ENCODE data around the gene CD8B.

CD8B gene

DNA sequence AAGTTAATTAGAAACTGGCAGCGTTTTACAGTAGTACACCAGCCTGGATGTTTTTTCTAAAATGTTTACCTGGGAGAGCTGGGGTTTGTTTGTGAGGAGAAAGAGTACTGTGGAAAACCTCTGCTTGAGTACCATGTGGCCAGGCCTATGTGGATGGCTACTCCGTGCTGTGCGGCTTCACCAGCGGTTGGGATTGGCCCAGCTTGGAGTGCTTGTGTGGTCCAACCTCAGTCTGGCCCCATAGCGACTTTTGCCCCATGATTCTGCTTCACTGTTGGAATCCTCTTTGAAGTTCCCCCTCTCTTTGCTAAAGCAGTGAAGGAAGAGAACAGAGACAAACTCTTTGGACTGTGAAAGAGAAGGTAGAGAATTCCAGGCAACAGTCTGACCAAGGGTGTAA, 86.8 kb downstream of the CD8B start:
- no peak overlapping the region for H3K4me3 ChIP-seq (ENCODE audit: low read length)
- TF ChIP-seq, protein P1, sequence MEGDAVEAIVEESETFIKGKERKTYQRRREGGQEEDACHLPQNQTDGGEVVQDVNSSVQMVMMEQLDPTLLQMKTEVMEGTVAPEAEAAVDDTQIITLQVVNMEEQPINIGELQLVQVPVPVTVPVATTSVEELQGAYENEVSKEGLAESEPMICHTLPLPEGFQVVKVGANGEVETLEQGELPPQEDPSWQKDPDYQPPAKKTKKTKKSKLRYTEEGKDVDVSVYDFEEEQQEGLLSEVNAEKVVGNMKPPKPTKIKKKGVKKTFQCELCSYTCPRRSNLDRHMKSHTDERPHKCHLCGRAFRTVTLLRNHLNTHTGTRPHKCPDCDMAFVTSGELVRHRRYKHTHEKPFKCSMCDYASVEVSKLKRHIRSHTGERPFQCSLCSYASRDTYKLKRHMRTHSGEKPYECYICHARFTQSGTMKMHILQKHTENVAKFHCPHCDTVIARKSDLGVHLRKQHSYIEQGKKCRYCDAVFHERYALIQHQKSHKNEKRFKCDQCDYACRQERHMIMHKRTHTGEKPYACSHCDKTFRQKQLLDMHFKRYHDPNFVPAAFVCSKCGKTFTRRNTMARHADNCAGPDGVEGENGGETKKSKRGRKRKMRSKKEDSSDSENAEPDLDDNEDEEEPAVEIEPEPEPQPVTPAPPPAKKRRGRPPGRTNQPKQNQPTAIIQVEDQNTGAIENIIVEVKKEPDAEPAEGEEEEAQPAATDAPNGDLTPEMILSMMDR (IDR thresholded peaks at IDR 0.05; ENCODE audit: insufficient read depth, low read depth, low read length, missing control alignments) = no peak
- DNase-seq (ENCODE audit: low read depth) = no peak

DNA sequence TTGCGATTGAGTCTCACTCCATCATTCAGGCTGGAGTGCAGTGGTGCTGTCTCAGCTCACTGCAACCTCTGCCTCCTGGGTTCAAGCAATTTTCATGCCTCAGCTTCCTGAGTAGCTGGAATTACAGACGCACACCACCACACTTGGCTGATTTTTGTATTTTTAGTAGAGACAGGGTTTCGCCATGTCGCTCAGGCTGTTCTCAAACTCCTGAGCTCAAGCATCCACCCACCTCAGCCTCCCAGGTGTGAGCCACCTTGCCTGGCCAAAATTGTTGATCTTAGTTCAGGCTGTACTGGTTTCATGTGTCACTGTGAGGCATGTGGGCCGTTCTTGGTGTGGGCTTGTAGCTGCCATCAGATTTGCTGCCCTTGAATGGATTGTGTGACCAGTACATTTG, 89.1 kb downstream of the CD8B start:
- H3K4me3 ChIP-seq (ENCODE audit: low read length) = no peak overlapping the region
- no peak for DNase-seq (ENCODE audit: low read depth)
- TF ChIP-seq, protein P1 (IDR thresholded peaks at IDR 0.05; ENCODE audit: insufficient read depth, low read depth, low read length, missing control alignments) = no peak

DNA sequence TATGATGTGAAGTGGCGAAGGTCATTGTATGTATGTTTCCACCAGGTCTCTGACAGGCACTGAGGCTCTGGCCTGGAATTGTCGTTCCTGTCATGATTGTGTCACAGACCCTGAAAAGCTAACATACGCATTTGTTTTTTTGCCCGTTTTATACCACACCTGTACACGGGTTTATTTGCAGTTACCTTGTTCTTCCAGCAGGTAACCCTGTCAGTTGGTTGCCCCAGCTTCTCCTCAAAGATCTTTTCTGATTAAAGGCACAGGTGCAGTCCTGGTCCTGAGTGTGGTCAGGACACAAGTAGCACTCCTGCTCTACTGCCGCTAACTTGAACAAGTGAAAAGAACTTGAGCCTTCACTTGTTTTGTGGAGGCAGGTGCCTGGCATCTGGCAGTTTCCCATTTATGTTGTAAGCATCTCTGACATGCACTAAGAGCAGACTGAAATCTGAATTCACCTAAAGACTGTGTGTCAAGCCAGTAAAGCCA, 90.8 kb downstream of the CD8B start:
- no peak overlapping the region for H3K4me3 ChIP-seq (ENCODE audit: low read length)
- DNase-seq (ENCODE audit: low read depth) = no peak
- TF ChIP-seq, protein P1 (IDR thresholded peaks at IDR 0.05; ENCODE audit: insufficient read depth, low read depth, low read length, missing control alignments) = no peak

DNA sequence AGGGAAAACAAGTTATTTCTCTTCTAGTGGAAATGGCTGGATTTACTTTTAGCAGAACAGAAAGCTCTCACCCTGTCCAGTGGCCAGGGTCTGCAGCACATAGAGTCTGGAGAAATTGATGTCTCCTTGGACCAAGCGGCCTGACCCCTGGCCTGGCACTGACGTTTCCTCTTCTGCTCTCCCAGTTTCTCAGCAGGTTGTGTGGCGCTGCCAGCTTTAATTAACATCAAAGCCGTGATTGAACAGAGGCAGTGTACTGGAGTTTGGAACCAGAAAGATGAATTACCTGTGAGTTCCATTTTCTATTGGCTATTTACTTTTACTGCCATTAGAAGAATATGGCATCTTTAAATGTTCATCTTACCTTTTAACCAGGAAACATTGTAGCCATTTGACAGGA, 91.8 kb downstream of the CD8B start:
- DNase-seq (ENCODE audit: low read depth) = no peak
- H3K4me3 ChIP-seq (ENCODE audit: low read length) = no peak overlapping the region
- TF ChIP-seq, protein P1 (IDR thresholded peaks at IDR 0.05; ENCODE audit: insufficient read depth, low read depth, low read length, missing control alignments) = no peak

DNA sequence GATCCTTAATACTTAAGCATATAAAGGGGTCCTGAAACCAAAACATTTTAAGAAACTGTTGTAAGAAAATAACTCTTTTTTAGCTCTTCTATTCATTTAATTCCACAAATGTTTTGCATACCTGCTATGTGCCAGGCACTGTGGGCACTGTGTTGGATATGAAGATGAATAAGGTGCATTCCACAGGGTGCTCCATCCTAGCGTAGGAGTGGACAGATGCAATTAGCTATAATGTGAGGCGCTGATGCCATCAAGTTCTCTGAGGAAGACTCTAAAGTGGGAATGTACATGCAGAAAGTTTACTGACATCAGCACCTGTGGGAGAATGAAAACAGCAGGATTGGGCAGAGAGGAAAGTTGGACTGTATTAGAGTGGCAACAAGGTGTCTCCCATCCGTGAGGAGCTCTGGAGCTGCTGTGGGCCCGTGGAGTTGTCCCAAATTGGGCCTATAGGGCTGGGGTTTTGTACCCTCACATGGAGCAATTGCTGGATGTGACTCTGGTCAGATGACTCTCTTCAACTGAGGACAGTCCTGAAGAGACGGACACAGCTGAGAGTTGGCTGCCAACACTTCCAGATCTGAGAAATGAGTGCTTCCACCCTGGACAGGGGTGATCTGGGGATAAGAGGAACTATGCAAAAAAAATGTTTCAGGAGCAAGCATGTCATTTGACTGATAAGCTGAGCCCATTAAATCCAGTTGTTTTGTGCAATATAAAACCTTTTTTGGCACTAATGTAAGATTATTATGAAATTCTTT, 93.3 kb downstream of the CD8B start:
- no peak for DNase-seq (ENCODE audit: low read depth)
- no peak overlapping the region for H3K4me3 ChIP-seq (ENCODE audit: low read length)
- TF ChIP-seq, protein P1 (IDR thresholded peaks at IDR 0.05; ENCODE audit: insufficient read depth, low read depth, low read length, missing control alignments) = no peak
